MM.1S (cell line): Measurements from ENCODE around the gene ANKRD44.

Experiments used
- DNase-seq: peaks from one replicate; pipeline ENCODE4 v3.0.0-alpha.2; 2015
- H2AFZ ChIP-seq: fragments of 300-600 bp; sonication (generic); 2 replicates; pipeline ENCODE4 v1.6.0; 2016; ENCODE audit warnings: antibody characterized with exemption, low read length
- H3F3A ChIP-seq: fragments of 300-600 bp; sonication (generic); 2 replicates; pipeline ENCODE4 v1.6.1; 2016; ENCODE audit warnings: mild to moderate bottlenecking, antibody characterized with exemption, low read length, moderate library complexity, mixed read lengths; ENCODE audit not compliant: insufficient read depth
- H3K27ac ChIP-seq: fragments of 300-600 bp; sonication (generic); 2 replicates; pipeline ENCODE4 v1.5.1; 2016; ENCODE audit warnings: mild to moderate bottlenecking, low read length
- H3K27me3 ChIP-seq: fragments of 300-600 bp; sonication (generic); replicated peaks from 2 replicates; pipeline ENCODE4 v1.6.0; 2016; ENCODE audit warnings: low read length; ENCODE audit not compliant: insufficient read depth
- H3K36me3 ChIP-seq: fragments of 300-600 bp; sonication (generic); replicated peaks from 2 replicates; pipeline ENCODE4 v1.6.1; 2016; ENCODE audit warnings: mild to moderate bottlenecking, low read length, mixed read lengths; ENCODE audit not compliant: insufficient read depth
- H3K4me1 ChIP-seq: fragments of 300-600 bp; sonication (generic); 2 replicates; pipeline ENCODE4 v1.6.1; 2016; ENCODE audit warnings: low read length, mixed read lengths
- H3K4me2 ChIP-seq: fragments of 300-600 bp; sonication (generic); 2 replicates; pipeline ENCODE4 v1.6.0; 2016; ENCODE audit warnings: low read depth, low read length
- H3K4me3 ChIP-seq: fragments of 300-600 bp; sonication (generic); 2 replicates; pipeline ENCODE4 v1.5.1; 2016; ENCODE audit warnings: low read length, mixed read lengths
- H3K79me2 ChIP-seq: fragments of 300-600 bp; sonication (generic); 2 replicates; pipeline ENCODE4 v1.6.1; 2016; ENCODE audit warnings: mixed run types, low read length, mixed read lengths
- H3K9ac ChIP-seq: fragments of 300-600 bp; sonication (generic); 2 replicates; pipeline ENCODE4 v1.6.1; 2016; ENCODE audit warnings: low read length, mixed read lengths
- H3K9me2 ChIP-seq: fragments of 300-600 bp; sonication (generic); replicated peaks from 2 replicates; pipeline ENCODE4 v1.6.1; 2016; ENCODE audit warnings: mild to moderate bottlenecking, low read length, mixed read lengths; ENCODE audit not compliant: insufficient read depth
- H3K9me3 ChIP-seq: fragments of 300-600 bp; sonication (generic); replicated peaks from 2 replicates; pipeline ENCODE4 v1.6.1; 2016; ENCODE audit warnings: mild to moderate bottlenecking, low read length, mixed read lengths; ENCODE audit not compliant: insufficient read depth
- H4K20me1 ChIP-seq: fragments of 300-600 bp; sonication (generic); 2 replicates; pipeline ENCODE4 v1.6.1; 2016; ENCODE audit warnings: mild to moderate bottlenecking, low read length, moderate library complexity, mixed read lengths; ENCODE audit not compliant: insufficient read depth
- EZH2 ChIP-seq: fragments of 300-600 bp; sonication (generic); optimal IDR thresholded peaks from 2 replicates; pipeline ENCODE3; 2017; ENCODE audit warnings: low read depth, mild to moderate bottlenecking, antibody characterized with exemption, low read length, mixed read lengths
- EZH2phosphoT487 ChIP-seq: fragments of 300-600 bp; sonication (generic); IDR thresholded peaks from 2 replicates; pipeline ENCODE4 v1.6.1; 2018; ENCODE audit warnings: antibody characterized with exemption, low read length
- TF ChIP-seq, protein P1 (sequence below): fragments of 300-600 bp; sonication (generic); IDR thresholded peaks from 2 replicates; pipeline ENCODE4 v1.5.1; 2016; ENCODE audit warnings: antibody characterized with exemption, low read length, mixed read lengths

ANKRD44 gene

GRCh38 chr2:196957881-196958525 is 352.6 kb downstream of the ANKRD44 start:
- Histone ChIP-seq H4K20me1 (no peaks in the 10 kb centered on the region), H3F3A (no peaks in the 10 kb centered on the region), H3K9me2 (no peaks in the 10 kb centered on the region), H3K4me2 (no peak overlapping the region), H2AFZ (no peak overlapping the region), H3K9me3 (no peaks in the 10 kb centered on the region), H3K9ac (no peak overlapping the region), H3K79me2 (no peaks in the 10 kb centered on the region), H3K4me1 (peaks cover 12% of the 10 kb centered on the region), H3K36me3 (no peaks in the 10 kb centered on the region), H3K4me3 (no peak overlapping the region), H3K27ac (no peak overlapping the region), H3K27me3 (no peaks in the 10 kb centered on the region)
- TF ChIP-seq, protein P1, sequence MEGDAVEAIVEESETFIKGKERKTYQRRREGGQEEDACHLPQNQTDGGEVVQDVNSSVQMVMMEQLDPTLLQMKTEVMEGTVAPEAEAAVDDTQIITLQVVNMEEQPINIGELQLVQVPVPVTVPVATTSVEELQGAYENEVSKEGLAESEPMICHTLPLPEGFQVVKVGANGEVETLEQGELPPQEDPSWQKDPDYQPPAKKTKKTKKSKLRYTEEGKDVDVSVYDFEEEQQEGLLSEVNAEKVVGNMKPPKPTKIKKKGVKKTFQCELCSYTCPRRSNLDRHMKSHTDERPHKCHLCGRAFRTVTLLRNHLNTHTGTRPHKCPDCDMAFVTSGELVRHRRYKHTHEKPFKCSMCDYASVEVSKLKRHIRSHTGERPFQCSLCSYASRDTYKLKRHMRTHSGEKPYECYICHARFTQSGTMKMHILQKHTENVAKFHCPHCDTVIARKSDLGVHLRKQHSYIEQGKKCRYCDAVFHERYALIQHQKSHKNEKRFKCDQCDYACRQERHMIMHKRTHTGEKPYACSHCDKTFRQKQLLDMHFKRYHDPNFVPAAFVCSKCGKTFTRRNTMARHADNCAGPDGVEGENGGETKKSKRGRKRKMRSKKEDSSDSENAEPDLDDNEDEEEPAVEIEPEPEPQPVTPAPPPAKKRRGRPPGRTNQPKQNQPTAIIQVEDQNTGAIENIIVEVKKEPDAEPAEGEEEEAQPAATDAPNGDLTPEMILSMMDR, result no peak
- TF ChIP-seq EZH2phosphoT487, result no peak
- TF ChIP-seq EZH2, result no peak
- DNase-seq, result no peak

DNA sequence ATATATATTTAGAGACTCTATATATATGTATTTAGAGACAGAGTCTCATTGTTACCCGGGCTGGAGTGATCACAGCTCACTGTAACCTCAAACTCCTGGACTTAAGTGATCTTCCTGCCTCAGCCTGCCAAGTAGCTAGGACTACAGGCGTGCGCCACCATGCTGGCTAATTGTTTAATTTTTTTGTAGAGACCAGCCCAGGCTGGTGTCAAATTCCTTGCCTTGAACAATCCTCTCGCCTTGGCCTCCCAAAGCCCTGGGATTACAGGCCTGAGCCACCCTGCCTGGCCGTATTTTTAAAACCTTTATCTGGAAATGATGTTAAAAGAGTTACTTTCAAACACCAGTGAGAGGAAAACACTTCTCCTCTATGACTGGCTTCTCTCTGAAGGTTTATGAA is 353.1 kb downstream of the ANKRD44 start:
- Histone ChIP-seq H3K27ac (no peak overlapping the region), H3K9me3 (no peaks in the 10 kb centered on the region), H3K36me3 (no peaks in the 10 kb centered on the region), H3K79me2 (no peaks in the 10 kb centered on the region), H4K20me1 (no peaks in the 10 kb centered on the region), H2AFZ (no peak overlapping the region), H3K9me2 (no peaks in the 10 kb centered on the region), H3F3A (no peaks in the 10 kb centered on the region), H3K27me3 (no peaks in the 10 kb centered on the region), H3K4me3 (no peak overlapping the region), H3K4me2 (no peak overlapping the region), H3K9ac (no peak overlapping the region), H3K4me1 (peaks cover 11% of the 10 kb centered on the region)
- TF ChIP-seq EZH2phosphoT487 (no peak), EZH2 (no peak)
- TF ChIP-seq, protein P1, result no peak
- DNase-seq, result no peak

GRCh38 chr2:196956069-196956468 is 354.5 kb downstream of the ANKRD44 start:
- H3K27ac ChIP-seq, result no peak overlapping the region
- no peak overlapping the region for H2AFZ ChIP-seq
- H4K20me1 ChIP-seq, result no peaks in the 10 kb centered on the region
- no peak overlapping the region for H3K4me3 ChIP-seq
- H3K27me3 ChIP-seq, result no peaks in the 10 kb centered on the region
- H3K4me1 ChIP-seq, result no peaks in the 10 kb centered on the region
- H3K4me2 ChIP-seq, result no peak overlapping the region
- no peaks in the 10 kb centered on the region for H3F3A ChIP-seq
- DNase-seq, result no peak
- no peak for TF ChIP-seq EZH2phosphoT487
- no peak for TF ChIP-seq EZH2
- H3K9me2 ChIP-seq, result no peaks in the 10 kb centered on the region
- no peaks in the 10 kb centered on the region for H3K9me3 ChIP-seq
- H3K36me3 ChIP-seq, result no peaks in the 10 kb centered on the region
- no peak overlapping the region for H3K9ac ChIP-seq
- H3K79me2 ChIP-seq, result no peaks in the 10 kb centered on the region

- Histone ChIP-seq H3F3A (no peaks in the 10 kb centered on the region), H3K79me2 (no peaks in the 10 kb centered on the region), H4K20me1 (no peaks in the 10 kb centered on the region), H3K4me1 (no peaks in the 10 kb centered on the region), H3K27ac (no peak overlapping the region), H3K27me3 (no peaks in the 10 kb centered on the region), H3K4me3 (no peak overlapping the region), H3K36me3 (no peaks in the 10 kb centered on the region), H3K9me2 (no peaks in the 10 kb centered on the region), H3K4me2 (no peak overlapping the region), H3K9ac (no peak overlapping the region), H2AFZ (no peak overlapping the region), H3K9me3 (no peaks in the 10 kb centered on the region)
- TF ChIP-seq, protein P1, result no peak
- no peak for TF ChIP-seq EZH2phosphoT487
- TF ChIP-seq EZH2, result no peak
- DNase-seq, result no peak
Observed at GRCh38 chr2:196955036-196955435, 355.5 kb downstream of the ANKRD44 start.
